Stimulated activated CD4-positive, alpha-beta T cell treated with anti-CD3 and anti-CD28 coated beads, Interleukin-4, amount 100 ng/mL, for 4 hours (primary cell): ENCODE results near the gene ENKUR.

Source experiments
- DNase-seq, 2 experiments: peaks; one replicate each; pipeline ENCODE4 v3.0.0-alpha.2; 2020

The ENKUR gene

GRCh38 chr10:24938525-24938924 is 77.4 kb downstream of the ENKUR start:
- DNase-seq, result no peak

DNA sequence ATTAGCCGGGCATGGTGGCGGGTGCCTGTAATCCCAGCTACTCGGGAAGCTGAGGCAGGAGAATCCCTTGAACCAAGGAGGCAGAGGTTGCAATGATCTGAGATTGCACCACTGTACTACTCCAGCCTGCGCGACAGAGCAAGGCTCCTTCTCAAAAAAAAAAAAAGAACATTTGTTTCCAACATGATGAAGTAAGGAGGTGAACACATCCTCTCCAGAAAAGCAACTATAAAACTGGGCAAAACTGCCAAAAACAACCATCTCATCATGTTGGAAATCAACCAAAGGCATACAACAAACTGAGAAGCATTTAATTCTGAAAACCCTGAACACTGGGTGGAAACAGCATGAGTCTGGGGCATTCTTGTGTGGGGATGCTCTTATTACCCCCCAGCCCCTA is 77.9 kb downstream of the ENKUR start:
- DNase-seq, result no peak

- DNase-seq, result no peak
These were observed 80.3 kb downstream of the ENKUR start for GRCh38 chr10:24935504-24936292.
